ENCODE measurements around the gene ENTPD6. TPM values are rescaled to one million over a fixed set of nuclear protein-coding genes. Genes with fewer than 3 reads are reported as not detected.
"Not testable (repeated sequence)": the region's sequence is repeated elsewhere in the genome, so short reads cannot be mapped to it uniquely, and the experiment has no call there.

The ENTPD6 gene
- total and polyA plus RNA-seq, 9 donors, result 34.9 to 73.8 (median 47.1) TPM

- H3K4me3 ChIP-seq, result no peak overlapping the region
- H3K27me3 ChIP-seq, result no peaks in the 10 kb centered on the region
- intact Hi-C loops (cut with DNase I), result loop anchor here in 3 of 4 donors (5.0 to 10.0 kb wide), 3 partner anchors 32 to 65 kb away; partner anchors contain the start of gene ENTPD6 (in 1 of the 3)
- H3K27ac ChIP-seq, result no peak overlapping the region
- H3K36me3 ChIP-seq, result no peaks in the 10 kb centered on the region
- no peak for TF ChIP-seq EP300 (IDR thresholded peaks at IDR 0.05)
- no peak for TF ChIP-seq CTCF (IDR thresholded peaks at IDR 0.05)
- no peak for TF ChIP-seq POLR2A (IDR thresholded peaks at IDR 0.05)
- DNase-seq, result no peak
- no peaks in the 10 kb centered on the region for H3K9me3 ChIP-seq
- peaks cover 4% of the 10 kb centered on the region for H3K4me1 ChIP-seq (ENCODE audit: insufficient read depth)
- 84 to 88% (median 86%) methylated on average over 19 of the region's 19 CpGs for WGBS, 3 donors
Measured at GRCh38 chr20:25239387-25240370, 44.2 kb downstream of the ENTPD6 start.

DNA sequence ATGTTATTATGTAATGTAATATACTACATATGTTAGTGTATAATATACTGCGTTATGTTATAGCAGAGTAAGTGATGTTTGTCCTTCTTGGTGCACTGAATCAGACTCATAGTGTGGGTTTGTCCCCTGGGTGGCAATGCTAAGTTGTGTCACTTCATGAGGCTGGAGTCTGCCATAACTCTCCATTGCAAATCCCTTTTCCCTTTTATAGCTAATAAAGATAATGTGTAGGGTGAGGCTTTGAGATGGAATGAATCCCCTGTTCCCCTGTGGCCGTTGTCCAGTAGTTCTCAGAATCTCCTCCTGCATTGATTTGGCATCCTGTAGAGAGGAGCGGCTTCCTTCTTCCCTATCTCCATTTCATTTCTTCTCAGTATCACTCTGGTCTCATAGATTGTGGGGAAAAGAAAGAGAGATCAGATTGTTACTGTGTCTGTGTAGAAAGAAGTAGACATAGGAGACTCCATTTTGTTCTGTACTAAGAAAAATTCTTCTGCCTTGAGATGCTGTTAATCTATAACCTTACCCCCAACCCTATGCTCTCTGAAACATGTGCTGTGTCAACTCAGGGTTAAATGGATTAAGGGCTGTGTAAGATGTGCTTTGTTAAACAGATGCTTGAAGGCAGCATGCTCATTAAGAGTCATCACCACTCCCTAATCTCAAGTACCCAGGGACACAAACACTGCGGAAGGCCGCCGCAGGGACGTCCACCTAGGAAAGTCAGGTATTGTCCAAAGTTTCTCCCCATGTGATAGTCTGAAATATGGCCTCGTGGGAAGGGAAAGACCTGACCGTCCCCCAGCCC lies 45.5 kb downstream of the ENTPD6 start:
- DNase-seq; H3K4me3 ChIP-seq; H3K36me3 ChIP-seq; H3K27ac ChIP-seq; H3K4me1 ChIP-seq (ENCODE audit: insufficient read depth); H3K9me3 ChIP-seq; H3K27me3 ChIP-seq: not testable (repeated sequence)
- intact Hi-C loops (cut with DNase I), result loop anchor here in 3 of 4 donors (5.0 to 10.0 kb wide), 3 partner anchors 34 to 64 kb away; partner anchors contain the start of gene ENTPD6 (in 1 of the 3)
- WGBS, 3 donors, result 61 to 71% (median 61%) methylated on average over 9 of the region's 9 CpGs

DNA sequence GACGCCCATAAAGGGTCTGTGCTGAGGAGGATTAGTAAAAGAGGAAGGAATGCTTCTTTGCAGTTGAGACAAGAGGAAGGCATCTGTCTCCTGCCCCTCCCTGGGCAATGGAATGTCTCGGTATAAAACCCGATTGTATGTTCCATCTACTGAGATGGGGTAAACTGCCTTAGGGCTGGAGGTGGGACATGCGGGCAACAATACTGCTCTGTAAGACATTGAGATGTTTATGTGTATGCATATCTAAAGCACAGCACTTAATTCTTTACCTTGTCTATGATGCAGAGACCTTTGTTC lies 46.1 kb downstream of the ENTPD6 start:
- not testable (repeated sequence) for H3K27me3 ChIP-seq; H3K4me1 ChIP-seq (ENCODE audit: insufficient read depth); H3K36me3 ChIP-seq; H3K4me3 ChIP-seq; H3K27ac ChIP-seq; H3K9me3 ChIP-seq; DNase-seq
- intact Hi-C loops (cut with DNase I), result loop anchor here in 3 of 4 donors (5.0 to 10.0 kb wide), 3 partner anchors 34 to 63 kb away; partner anchors contain the start of gene ENTPD6 (in 1 of the 3)
- WGBS, 3 donors, result 44 to 55% (median 49%) methylated on average over 4 of the region's 4 CpGs

- Histone ChIP-seq H3K4me3 (no peak overlapping the region), H3K36me3 (no peaks in the 10 kb centered on the region), H3K4me1 (ENCODE audit: insufficient read depth) (peaks cover 5% of the 10 kb centered on the region), H3K27me3 (no peaks in the 10 kb centered on the region), H3K27ac (no peak overlapping the region), H3K9me3 (no peaks in the 10 kb centered on the region)
- 83 to 91% (median 86%) methylated on average over 10 of the region's 10 CpGs for WGBS, 3 donors
- no peak for DNase-seq
- intact Hi-C loops (cut with DNase I), result loop anchor here in 3 of 4 donors (5.0 to 10.0 kb wide), 3 partner anchors 35 to 63 kb away; partner anchors contain the start of gene ENTPD6 (in 1 of the 3)
- TF ChIP-seq CTCF (IDR thresholded peaks at IDR 0.05), result no peak
- TF ChIP-seq POLR2A (IDR thresholded peaks at IDR 0.05), result no peak
- no peak for TF ChIP-seq EP300 (IDR thresholded peaks at IDR 0.05)
Measured at GRCh38 chr20:25242231-25242630, 46.7 kb downstream of the ENTPD6 start.

- TF ChIP-seq CTCF (IDR thresholded peaks at IDR 0.05) (no peak), POLR2A (IDR thresholded peaks at IDR 0.05) (no peak), EP300 (IDR thresholded peaks at IDR 0.05) (no peak)
- no peaks in the 10 kb centered on the region for H3K27me3 ChIP-seq
- H3K4me1 ChIP-seq (ENCODE audit: insufficient read depth), result peaks cover 1% of the 10 kb centered on the region
- H3K9me3 ChIP-seq, result no peaks in the 10 kb centered on the region
- H3K4me3 ChIP-seq, result no peak overlapping the region
- H3K27ac ChIP-seq, result no peak overlapping the region
- no peak for DNase-seq
- H3K36me3 ChIP-seq, result no peaks in the 10 kb centered on the region
- intact Hi-C loops (cut with DNase I), result loop anchor here in 3 of 4 donors (5.0 to 10.0 kb wide), 3 partner anchors 36 to 61 kb away; partner anchors contain the start of gene ENTPD6 (in 1 of the 3)
Measured at GRCh38 chr20:25243416-25243979, 48.0 kb downstream of the ENTPD6 start.

Data from ovary (tissue), 9 donors.